Epithelial cell of prostate (primary cell): ENCODE results near the gene SBF2.
"Not testable (repeated sequence)": the region's sequence is repeated elsewhere in the genome, so short reads cannot be mapped to it uniquely, and the experiment has no call there.

Experiments used
- DNase-seq: peaks from one replicate; pipeline ENCODE4 v3.0.0-alpha.2; 2011; ENCODE audit warnings: low read depth, low spot score
- H3K27ac ChIP-seq: fragments of 450-650 bp; 2 replicates; pipeline ENCODE4 v1.5.1; 2017; ENCODE audit warnings: mild to moderate bottlenecking

SBF2 gene

GRCh38 chr11:9930562-9931331, 363.3 kb downstream of the SBF2 start:
- DNase-seq, H3K27ac ChIP-seq: not testable (repeated sequence)

- DNase-seq = no peak
- no peak overlapping the region for H3K27ac ChIP-seq
Observed at GRCh38 chr11:9927670-9928069, 366.3 kb downstream of the SBF2 start.

DNA sequence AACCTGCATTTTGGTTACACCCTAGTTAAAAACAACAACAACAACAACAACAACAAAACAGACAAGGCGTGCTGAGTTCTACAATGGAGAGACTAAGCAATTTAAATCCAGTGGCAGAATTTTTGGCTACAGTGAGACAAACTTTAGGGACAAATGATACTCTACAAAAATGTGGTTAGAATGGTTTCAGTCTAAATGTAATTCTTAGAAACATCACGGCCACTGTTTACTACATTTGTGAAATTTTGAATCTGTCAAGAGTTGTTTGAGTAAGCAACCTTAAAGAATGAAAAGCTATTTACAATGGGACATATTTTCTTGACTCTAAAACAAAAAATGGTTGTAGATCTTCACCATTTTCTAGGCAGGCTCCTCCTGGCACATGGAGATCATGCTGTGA, 370.7 kb downstream of the SBF2 start:
- DNase-seq = no peak
- H3K27ac ChIP-seq = no peak overlapping the region

GRCh38 chr11:9922806-9923205, 371.2 kb downstream of the SBF2 start:
- H3K27ac ChIP-seq = no peak overlapping the region
- DNase-seq = no peak

DNA sequence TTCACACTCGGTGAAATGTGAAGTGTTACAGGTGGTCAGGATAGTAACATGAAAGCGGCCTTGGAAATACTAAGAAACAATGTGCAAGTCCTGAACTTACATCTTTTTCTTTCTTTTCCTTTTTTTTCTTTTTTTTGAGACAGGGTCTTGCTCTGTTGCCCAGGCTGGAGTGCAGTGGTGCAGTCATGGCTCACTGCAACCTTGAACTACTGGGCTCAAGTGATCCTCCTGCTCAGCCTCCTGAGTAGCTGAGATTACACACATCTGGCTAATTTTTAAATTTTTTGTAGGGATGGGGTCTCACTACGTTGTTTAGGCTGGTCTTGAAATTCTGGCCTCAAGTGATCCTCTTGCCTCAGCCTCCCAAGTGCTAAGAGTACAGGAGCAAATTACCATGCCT, 377.5 kb downstream of the SBF2 start:
- DNase-seq = no peak
- H3K27ac ChIP-seq = no peak overlapping the region

DNA sequence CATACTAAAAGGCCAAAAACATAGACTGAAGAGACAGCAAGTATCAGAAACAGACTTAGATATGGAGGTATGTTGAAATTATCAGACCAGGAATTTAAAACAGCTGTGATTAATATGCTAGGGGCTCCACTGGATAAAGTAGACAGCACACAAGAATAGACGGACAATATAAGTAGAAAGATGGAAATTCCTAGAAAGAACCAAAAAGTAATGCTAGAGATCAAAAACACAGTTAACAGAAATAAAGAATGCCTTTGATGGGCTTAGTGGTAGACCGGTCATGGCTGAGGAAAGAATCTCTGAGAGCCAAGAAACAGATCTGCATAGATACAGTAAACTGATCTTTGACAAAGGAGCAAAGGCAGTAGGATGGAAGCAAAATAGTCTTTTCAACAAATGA, 380.0 kb downstream of the SBF2 start:
- no peak for DNase-seq
- no peak overlapping the region for H3K27ac ChIP-seq

GRCh38 chr11:9905960-9906791, 387.8 kb downstream of the SBF2 start:
- DNase-seq = peak; percentile 60
- peak overlapping the region; percentile 78 for H3K27ac ChIP-seq

- DNase-seq = no peak
Observed at GRCh38 chr11:9905501-9905951, 388.5 kb downstream of the SBF2 start.

GRCh38 chr11:9903579-9903978, 390.4 kb downstream of the SBF2 start:
- DNase-seq = no peak
- no peak overlapping the region for H3K27ac ChIP-seq

More at GRCh38 chr11:9905501-9905951, 388.5 kb downstream of the SBF2 start:
- peak overlapping the region; percentile 78 for H3K27ac ChIP-seq

GRCh38 chr11:9901943-9902342, 392.1 kb downstream of the SBF2 start:
- no peak overlapping the region for H3K27ac ChIP-seq
- DNase-seq = no peak

DNA sequence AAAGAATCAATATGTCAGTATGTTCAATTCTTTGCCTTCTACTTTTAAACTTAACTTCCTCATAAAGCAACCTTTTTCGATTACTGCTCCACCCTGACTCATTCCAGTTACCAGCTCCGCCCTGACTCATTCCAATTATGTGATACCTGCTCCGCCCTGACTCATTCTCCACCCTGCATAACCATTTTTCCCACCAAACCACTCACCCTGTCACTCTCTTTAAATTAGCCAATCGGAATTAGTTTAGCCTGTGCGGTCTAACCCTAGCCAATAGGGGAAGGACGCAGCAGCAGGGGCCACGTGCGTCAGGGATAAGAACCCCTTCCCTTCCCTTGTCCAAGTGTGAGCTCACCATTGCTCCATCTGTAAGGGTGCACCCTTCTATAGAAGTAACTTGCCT, 393.8 kb downstream of the SBF2 start:
- peak overlapping the region; percentile 72 for H3K27ac ChIP-seq
- peak; percentile 80 for DNase-seq

DNA sequence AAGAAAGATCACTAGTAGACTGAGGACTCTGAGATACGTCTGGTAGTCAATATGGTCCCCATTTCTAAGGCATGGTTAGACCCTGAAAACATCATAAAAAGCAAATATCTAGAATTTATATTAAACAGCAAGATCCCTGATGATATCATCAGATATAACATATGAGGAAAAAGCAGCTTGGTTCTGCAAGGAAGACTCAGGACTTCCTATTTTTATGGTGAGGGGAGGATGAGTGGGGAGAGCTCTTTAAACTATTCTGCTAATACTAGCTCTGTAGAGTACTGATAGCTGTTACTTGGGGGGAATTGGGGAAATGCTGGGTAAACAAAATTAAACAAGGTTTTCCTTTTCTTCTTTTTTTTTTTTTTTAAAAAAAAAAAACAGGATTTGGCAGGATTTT, 394.3 kb downstream of the SBF2 start:
- no peak for DNase-seq
- H3K27ac ChIP-seq = peak overlapping the region; percentile 72

DNA sequence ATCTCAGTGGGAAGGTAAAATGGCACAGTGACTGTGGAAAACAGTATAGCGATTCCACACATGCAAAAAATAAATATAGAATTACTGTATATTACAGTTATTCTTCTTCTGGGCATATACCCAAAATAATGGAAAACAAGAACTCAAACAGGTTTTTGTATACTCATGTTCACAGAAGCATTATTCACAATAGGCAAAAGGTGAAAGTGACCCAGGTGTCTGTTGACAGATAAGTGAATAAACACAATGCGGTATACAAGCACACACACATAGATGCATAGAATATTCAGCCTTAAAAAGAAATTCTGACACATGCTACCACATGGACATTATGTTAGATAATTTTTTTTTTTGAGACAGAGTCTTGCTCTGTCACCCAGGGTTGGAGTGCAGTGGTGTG, 397.1 kb downstream of the SBF2 start:
- no peak overlapping the region for H3K27ac ChIP-seq
- DNase-seq = no peak

DNA sequence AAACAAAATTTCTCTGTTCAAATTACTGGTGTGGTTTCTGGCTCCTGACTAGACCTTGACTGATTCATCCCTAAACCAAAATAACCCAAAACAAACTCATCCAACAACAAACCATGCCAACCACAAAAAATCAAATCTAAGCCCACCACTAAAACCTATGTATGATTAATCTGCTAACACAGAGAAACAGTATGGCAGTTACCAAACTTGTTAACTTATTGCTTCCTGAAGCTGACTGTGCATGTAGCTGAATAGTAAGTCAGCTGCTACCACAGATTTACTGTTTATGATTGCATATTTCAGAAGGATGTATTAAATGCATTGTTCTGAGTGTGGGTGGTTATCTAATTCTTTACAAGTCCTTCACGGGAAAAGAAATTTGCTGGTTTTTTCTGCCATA, 399.0 kb downstream of the SBF2 start:
- H3K27ac ChIP-seq = no peak overlapping the region
- DNase-seq = no peak

DNA sequence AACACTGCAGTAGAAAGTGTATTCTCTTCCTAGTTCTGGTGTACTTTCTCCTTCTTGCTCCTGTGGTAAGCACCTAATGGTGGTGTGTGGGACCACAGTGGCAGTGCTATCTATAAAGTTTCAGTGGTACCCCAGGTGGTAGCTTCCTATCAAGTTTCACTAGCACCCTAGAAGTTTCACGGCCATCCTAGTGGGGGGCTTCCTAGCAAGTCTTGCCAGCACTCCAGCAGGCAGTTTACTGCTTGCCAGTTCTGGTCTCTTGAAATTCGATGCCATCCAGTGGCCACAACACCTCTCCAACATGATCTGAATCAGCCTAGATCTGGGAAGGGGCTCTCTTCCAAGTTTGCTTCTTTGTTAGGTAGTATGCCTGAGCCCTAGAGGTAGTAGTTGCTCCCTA, 400.5 kb downstream of the SBF2 start:
- H3K27ac ChIP-seq = no peak overlapping the region
- DNase-seq = no peak

- H3K27ac ChIP-seq = no peak overlapping the region
- DNase-seq = no peak
Observed at GRCh38 chr11:9888938-9889337, 405.1 kb downstream of the SBF2 start.

- no peak overlapping the region for H3K27ac ChIP-seq
- DNase-seq = no peak
Observed at GRCh38 chr11:9887472-9887871, 406.5 kb downstream of the SBF2 start.

DNA sequence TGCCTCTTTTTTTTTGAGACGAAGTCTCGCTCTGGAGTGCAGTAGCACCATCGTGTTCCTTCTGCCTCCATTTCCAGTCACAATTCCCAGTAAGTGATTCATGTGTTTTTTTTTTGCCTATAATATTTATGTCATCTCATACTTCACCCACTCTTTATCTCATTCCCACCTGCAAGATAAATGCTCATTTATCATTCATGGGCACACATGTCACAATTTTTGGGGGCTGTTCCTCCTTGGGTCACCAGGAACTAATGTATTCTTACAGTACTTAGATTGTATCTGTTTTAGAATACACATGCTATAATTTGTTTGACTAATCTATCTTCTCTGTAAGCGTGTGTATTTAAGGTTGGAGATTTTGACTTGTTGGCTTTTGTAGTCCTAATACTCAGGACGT, 407.4 kb downstream of the SBF2 start:
- no peak for DNase-seq

DNA sequence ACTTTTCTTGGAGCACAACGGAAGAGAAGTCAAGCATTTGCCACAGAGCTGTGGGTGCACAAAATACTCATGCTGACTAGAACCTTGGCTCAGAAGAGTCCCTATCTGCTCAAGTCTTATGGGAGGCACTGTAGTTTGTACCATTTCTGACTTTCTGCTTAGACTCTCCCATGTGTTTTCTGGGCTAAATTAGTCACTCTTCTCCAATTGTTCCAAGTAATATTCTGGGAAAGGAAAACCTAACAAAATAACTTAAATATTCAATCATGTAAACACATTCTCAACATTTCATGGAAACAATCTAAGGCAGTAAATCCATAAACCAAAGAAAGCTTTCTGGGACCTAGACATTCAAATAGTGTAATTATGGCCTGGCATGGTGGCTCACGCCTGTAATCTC, 409.4 kb downstream of the SBF2 start:
- DNase-seq = no peak

More for the DNA sequence above, 407.4 kb downstream of the SBF2 start:
- H3K27ac ChIP-seq = no peak overlapping the region

GRCh38 chr11:9880657-9881056, 413.4 kb downstream of the SBF2 start:
- DNase-seq = no peak
- no peak overlapping the region for H3K27ac ChIP-seq

More for the DNA sequence above, 409.4 kb downstream of the SBF2 start:
- no peak overlapping the region for H3K27ac ChIP-seq

DNA sequence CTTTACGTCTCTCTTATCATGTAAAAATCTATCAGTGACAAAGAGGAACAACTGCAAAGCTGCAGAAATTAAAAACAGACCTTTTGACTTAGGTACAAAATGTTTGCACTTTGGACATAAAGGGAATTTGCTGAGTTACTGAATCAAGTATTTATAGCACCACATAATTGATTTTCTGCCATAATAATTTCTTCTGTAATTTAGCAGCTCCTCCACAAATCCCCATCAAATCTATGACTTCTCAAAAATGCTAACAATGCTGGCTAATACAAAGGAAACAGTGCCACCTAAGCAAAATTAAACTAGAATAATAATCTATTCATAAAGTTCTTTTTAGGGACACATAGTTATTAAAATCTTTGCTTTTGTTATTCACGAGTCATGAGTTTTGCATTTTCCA, 415.1 kb downstream of the SBF2 start:
- no peak for DNase-seq
- no peak overlapping the region for H3K27ac ChIP-seq
